CD4-positive, alpha-beta T cell treated with Interleukin-4 for 1 hour (primary cell): Measurements from ENCODE around the gene TREM2.

ENCODE experiments used
- DNase-seq, 2 donors: peaks; one replicate each; pipeline ENCODE4 v3.0.0-alpha.2; 2020 to 2022

TREM2 gene

GRCh38 chr6:41182069-41183034, 19.4 kb upstream of the TREM2 start:
- peak; percentile 70 to 73 for DNase-seq

DNA sequence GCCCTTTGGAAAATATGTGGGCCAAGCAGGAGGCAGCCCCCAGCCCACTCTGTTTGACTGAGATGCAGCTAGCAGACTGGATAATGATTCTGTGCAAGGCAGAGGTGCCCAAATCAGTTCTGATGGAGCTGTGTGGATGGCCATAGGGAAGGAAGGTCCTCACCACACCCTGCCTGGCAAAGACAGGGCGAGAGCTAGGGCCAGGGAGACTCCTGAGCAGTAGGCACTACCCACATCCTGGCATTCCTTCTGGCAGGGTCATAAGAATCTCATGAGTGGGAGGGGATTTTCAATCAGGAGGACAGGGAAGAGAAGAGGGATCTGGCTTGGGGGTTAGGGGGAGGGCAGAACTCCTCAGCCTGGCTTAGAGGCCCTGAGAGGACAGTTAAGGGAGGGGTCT, 18.6 kb upstream of the TREM2 start:
- no peak for DNase-seq

DNA sequence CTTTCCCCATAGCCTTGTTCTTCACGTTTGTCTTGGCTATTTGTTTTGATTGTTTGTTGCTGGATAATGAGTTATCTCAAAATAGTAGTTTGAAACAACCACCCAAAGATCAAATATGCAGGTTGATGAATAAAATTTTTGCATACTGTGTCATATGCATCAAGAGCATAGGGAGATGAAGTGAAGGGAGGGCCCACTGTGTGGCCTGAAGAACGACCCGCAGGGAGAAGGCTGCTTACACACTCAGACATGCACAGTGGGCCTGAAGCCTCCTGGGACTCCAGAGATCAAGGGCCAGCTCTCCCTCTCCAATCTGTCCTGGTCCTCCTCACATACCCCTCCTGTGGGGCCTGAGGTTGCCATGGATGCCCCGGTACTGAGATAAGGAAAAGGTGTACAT, 16.2 kb upstream of the TREM2 start:
- DNase-seq: no peak

- no peak for DNase-seq
Measured at GRCh38 chr6:41177695-41178094, 14.8 kb upstream of the TREM2 start.

GRCh38 chr6:41177287-41177686, 14.4 kb upstream of the TREM2 start:
- DNase-seq: no peak

DNA sequence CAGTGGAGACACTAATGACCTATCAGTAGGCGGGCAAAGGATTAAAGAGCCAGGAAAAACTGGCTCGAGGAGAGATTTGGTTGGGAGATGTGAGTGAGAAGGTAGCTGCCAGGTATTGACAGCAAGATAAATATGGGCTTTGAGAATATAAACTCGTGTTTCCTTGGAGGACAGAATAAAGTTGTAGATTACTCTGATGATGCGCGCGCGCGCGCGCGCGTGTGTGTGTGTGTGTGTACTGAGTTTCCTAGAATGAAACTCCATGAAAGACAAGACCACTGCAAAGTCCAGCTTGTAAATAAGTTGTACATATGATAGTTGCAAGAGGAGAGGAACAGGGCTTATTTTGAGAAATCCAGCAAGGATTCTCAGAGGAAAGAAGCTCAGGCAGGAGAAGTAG, 13.3 kb upstream of the TREM2 start:
- no peak for DNase-seq

GRCh38 chr6:41175084-41175483, 12.2 kb upstream of the TREM2 start:
- DNase-seq: no peak

DNA sequence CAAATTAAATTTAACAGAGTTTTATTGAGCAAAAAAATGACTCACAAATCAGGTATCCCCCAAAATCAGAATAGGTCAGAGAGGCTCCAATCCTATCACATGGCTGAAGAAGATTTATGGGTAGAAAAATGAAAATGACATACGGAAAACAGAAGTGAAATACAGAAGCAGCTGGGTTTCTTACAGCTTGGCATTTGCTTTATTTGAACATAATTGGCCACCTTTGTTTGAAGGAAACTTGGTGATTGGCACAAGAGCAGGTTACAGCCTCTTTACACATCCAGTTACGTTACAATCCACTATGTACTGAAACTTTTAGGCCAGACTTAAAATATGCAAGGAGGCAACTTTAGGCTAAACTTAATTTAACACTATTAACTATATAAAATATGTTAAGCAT, 11.7 kb upstream of the TREM2 start:
- no peak for DNase-seq

GRCh38 chr6:41171908-41172307, 9.0 kb upstream of the TREM2 start:
- DNase-seq: no peak

DNA sequence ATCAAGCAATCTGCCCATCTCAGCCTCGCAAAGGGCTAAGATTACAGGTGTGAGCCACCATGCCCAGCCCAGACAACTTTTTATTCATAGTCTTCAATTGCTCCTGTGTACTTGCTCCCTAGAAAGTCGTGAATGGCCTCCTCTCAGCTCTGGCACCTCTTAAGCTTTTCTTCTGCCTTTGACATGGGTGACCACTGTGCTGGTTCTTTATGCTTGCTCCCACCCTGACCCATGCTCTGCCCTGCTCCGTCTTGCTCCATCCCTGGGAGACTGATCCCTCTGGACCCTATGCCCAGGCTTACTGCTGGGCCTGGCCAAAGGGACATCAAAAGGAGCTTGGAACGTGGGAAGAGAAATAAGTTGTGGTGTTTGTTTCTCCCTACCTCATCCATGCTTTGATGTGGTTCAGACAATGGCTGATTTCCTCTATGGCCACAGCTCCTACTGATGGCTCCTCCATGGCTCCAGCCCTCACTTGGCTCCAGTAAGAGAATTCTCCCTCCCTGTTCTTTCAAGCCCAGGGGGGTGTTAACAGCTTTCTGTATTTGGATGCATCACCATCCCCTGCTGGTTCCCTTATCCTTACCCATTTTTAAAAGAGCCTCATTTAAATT, 7.7 kb upstream of the TREM2 start:
- DNase-seq: no peak

DNA sequence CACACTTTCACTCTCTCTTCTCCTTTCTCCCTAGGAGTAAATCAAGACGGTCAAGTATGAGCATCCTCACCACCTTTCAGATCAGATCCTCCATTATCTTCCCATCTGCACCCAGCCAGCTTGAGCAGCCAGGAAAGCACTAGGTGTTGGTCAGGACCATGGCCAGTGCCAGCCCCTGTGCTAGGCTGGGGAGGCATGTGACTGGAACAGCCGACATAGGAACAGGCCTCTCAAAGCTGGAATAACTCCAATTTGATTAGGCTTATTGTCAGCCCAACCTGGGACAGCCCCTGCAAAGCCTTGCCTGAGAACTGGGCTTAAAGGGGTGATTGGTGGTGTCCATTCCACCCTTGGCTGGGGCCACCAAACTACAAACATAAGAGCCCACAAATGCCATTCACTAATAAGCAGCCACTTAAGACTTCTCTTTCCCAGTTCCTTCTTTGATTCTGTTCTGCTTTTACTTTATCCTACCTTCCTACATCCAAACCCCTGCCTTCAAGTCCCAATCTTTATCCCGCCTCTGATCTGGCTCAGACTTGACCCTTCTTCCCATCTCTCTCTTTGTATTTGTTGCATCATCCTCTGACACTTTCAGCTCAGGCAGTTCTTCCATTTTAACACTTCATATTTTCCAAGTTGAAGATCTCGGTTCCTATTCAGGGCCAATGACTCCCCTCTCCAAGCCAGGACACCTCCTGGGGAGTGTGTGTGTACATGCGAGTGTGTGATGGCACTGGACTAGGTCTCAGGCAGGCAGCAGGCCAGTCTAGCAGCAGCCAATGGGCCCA, 4.5 kb upstream of the TREM2 start:
- no peak for DNase-seq

DNA sequence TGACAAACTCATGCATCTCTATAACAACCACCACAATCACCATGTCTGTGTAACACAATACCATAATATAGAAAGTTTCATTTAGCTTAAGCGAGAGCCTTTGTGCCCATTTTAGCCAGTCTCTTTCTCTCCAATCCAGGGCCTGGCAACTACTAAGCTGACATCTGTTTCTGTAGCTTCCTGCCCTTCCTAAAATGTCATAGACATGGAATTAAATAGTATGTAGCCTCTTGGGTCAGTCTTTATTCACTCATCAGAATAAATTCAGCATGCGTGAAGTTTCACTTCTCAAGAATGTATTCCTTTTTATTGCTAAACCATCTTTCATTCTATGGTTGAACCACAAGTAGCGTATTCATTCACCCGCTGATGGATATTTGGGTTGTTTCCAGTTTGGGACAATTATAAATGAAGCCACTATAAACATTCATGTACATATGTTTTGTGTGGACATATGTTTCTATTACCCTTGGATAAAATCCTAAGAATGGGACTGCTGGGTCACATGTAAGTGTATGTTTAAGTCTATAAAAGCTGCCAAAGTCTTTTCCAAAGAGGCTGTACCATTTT, 1.7 kb upstream of the TREM2 start:
- DNase-seq: no peak

- DNase-seq: no peak
Measured at GRCh38 chr6:41163419-41163717, 452 bp upstream of the TREM2 start.

- DNase-seq: no peak
Measured at GRCh38 chr6:41161851-41162552, 914 bp downstream of the TREM2 start.

GRCh38 chr6:41161380-41161779, 1.5 kb downstream of the TREM2 start:
- DNase-seq: no peak

DNA sequence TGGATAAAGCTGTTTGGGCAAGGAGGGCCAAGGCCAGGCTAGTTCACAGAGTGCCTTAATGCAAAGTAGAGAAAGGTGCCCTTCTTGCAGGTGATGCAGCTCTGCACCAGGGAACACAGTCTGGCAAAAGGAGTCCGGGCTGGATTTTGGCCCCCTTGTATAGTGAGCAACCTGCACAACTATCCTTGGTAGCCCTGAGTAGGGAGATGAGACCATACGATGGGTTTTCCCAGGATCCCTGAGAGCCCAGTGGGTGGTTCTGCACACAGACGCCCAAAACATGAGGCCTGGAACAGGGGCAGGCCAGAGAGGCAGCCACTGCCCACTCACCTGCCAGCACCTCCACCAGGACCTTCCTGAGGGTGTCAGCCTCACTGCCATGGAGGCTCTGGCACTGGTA, 2.0 kb downstream of the TREM2 start:
- no peak for DNase-seq

DNA sequence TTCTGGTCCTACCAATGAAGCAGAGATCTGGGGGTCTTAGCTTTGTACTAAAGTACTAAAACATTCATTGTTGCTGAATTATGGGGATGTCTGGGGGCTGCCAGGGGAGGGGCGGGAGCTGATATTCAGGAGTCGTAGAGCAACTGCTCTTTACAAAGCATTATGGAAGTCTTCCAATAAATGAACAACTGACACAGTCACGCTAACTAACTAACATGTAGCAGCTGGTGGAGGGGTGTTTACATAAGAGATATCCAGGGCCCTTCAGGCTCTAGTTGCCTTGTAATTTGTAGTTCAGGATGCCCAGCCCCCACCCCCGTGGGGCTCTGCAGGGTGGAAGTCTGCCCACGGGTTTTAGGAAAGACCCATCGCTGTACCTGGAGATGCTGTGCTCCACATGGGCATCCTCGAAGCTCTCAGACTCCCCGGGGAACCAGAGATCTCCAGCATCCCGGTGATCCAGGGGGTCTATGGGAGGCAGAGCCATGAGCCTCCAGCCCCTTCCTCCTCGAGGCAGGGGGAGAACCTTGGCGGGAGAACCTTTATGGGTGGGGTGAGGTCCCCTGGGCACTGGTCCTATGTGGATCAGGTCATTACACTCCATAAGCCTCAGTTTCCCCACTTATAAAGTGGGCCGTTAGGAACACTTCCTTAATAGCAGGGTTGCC, 3.4 kb downstream of the TREM2 start:
- no peak for DNase-seq

DNA sequence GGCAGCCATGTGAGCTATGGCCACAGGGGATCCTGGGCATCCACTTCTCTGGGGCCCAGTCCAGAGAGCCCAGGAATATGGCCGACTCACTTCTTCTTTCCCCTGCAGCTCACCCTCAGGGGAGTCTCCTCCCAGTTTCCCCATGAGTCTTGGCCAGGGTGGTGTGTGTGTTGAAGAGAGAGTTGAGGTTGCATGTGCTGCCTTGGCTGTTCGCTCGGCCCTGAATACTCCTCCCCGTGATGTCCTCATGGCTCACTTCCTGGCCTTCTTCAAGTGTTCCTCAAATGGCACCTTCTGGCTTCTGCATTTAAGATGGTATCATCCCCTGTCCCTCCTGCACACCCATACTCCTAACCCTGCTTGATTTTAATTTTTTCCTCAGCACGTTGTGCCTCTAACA, 5.6 kb downstream of the TREM2 start:
- peak in 1 of 2 donors; percentile 47 for DNase-seq

DNA sequence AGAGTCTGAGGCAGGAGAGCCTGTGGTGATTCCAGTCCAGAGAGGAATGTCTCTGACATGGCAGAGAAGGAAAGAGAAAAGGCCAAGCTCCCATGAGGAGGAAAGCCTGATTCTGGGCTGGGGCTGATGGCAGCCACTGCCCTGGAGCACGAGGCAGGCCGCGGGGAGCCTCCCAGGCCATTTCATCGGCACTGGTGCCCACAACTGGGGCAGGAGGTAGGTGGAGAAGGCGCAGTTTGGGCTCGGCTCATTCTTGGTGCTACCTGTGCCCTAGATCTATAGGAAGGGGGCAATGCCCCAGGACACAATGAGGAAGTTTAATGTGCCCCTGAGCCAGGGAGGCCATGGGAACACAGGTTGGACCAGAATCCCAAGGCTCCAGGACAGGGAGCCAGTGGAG, 6.1 kb downstream of the TREM2 start:
- no peak for DNase-seq

DNA sequence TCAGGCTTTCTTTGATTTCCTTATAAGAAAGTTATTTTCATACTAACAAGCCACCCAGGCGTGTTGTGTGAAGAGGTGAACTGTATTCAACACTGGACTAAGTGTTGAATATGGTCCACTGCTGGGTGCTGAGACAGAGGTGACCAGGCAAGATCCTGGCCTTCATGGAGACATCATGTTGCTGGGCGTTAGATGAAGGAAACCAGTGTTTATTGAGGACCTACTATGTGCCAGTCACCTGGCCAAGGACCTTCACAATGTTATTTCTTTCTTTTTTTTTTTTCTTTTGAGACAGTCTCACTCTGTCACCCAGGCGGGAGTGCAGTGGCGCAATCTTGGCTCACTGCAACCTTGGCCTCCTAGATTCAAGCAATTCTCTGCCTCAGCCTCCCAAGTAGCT, 6.9 kb downstream of the TREM2 start:
- no peak for DNase-seq

GRCh38 chr6:41155132-41155805, 7.6 kb downstream of the TREM2 start:
- no peak for DNase-seq
